Mucosa of descending colon (tissue), 3 donors: ENCODE measurements around the gene CMSS1. TPM values are rescaled to one million over a fixed set of nuclear protein-coding genes. Genes with fewer than 3 reads are reported as not detected.

Source experiments
- ATAC-seq: fragments of 200-7000 bp; cut with Tn5 transposase; one replicate; pipeline ENCODE4 v1.9.1; 2020; ENCODE audit warnings: mild to moderate bottlenecking, moderate library complexity
- DNase-seq, 3 donors: peaks; one replicate each; pipeline ENCODE4 v3.0.0-alpha.2; 2020
- H3K36me3 ChIP-seq: fragments of 200-600 bp; one replicate; pipeline ENCODE4 v1.8.0; 2021; ENCODE audit warnings: low read depth, mild to moderate bottlenecking
- H3K4me1 ChIP-seq: fragments of 200-600 bp; one replicate; pipeline ENCODE4 v1.8.0; 2021; ENCODE audit warnings: low read depth, mild to moderate bottlenecking
- H3K4me3 ChIP-seq: fragments of 200-600 bp; one replicate; pipeline ENCODE4 v1.8.0; 2021; ENCODE audit warnings: mild to moderate bottlenecking
- H3K9me3 ChIP-seq: fragments of 200-600 bp; one replicate; pipeline ENCODE4 v1.8.0; 2021; ENCODE audit warnings: mild to moderate bottlenecking
- intact Hi-C, 2 donors: fragments of 100-400 bp; cut with DNase I in 1 of 2; cut with micrococcal nuclease in 1 of 2; formaldehyde crosslinking; loops; one replicate each; pipeline versions ENCODE4 v1.11.0 to v1.11.1; 2022; cut with DNase I, micrococcal nuclease
- total RNA-seq, 3 donors: library from RNA; stranded (reverse); fragmentation: NEBNext Ultra II Directional in 2 of 3; extraction: Animal tissue kit (Norgen Biotek cat#: 25700) in 2 of 3; gene quantifications; one replicate each; pipeline versions ENCODE4 v1.2.1 to v1.2.4, GENCODE V29; 2021 to 2023
- TF ChIP-seq, protein P1 (sequence below): fragments of 200-600 bp; IDR thresholded peaks from one replicate; pipeline ENCODE4 v1.8.0; 2022; ENCODE audit warnings: antibody characterized with exemption, mild to moderate bottlenecking
- donor health status: DM: no; HTN: no; CAD: no; lungs with moderate emphysema.
- donor health status: DM: no; HTN: no; CAD: no.
- donor health status: DM: no; HTN: yes; CAD: no.

Gene CMSS1
- total RNA-seq, 3 donors from 2014 or later: 9.6 to 24.2 (median 13.8) TPM

GRCh38 chr3:100024520-100025303, 207.1 kb downstream of the CMSS1 start:
- no peaks in the 10 kb centered on the region for H3K9me3 ChIP-seq
- H3K36me3 ChIP-seq: no peaks in the 10 kb centered on the region
- H3K4me1 ChIP-seq: no peaks in the 10 kb centered on the region
- ATAC-seq (peak; percentile 51), DNase-seq (no peak)
- TF ChIP-seq, protein P1, sequence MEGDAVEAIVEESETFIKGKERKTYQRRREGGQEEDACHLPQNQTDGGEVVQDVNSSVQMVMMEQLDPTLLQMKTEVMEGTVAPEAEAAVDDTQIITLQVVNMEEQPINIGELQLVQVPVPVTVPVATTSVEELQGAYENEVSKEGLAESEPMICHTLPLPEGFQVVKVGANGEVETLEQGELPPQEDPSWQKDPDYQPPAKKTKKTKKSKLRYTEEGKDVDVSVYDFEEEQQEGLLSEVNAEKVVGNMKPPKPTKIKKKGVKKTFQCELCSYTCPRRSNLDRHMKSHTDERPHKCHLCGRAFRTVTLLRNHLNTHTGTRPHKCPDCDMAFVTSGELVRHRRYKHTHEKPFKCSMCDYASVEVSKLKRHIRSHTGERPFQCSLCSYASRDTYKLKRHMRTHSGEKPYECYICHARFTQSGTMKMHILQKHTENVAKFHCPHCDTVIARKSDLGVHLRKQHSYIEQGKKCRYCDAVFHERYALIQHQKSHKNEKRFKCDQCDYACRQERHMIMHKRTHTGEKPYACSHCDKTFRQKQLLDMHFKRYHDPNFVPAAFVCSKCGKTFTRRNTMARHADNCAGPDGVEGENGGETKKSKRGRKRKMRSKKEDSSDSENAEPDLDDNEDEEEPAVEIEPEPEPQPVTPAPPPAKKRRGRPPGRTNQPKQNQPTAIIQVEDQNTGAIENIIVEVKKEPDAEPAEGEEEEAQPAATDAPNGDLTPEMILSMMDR: no peak
- intact Hi-C loops: no loop called here
- H3K4me3 ChIP-seq: no peak overlapping the region

DNA sequence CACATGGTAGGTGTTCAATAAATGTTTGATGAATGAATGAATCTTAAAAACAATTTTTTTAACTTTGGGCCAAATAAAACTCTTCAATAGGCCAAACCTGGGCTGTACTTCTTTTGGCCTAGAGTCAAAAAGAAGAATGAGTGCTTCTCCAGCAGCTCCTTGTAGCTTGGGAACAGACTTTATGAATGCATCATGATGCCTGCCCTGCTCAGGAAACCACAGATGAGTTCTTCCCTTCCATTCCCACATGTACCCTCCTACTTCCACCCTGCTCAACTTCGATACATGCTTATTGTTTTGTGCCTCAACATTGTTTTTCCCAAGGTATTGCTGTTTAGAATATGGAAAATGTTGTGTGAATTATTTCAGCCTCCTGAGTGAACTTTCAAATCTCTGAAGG, 209.7 kb downstream of the CMSS1 start:
- ATAC-seq (no peak), DNase-seq (no peak)
- Histone ChIP-seq H3K4me3 (no peak overlapping the region), H3K4me1 (no peaks in the 10 kb centered on the region), H3K9me3 (no peaks in the 10 kb centered on the region), H3K36me3 (no peaks in the 10 kb centered on the region)
- TF ChIP-seq, protein P1: no peak
- intact Hi-C loops: no loop called here

GRCh38 chr3:100029052-100029451, 211.4 kb downstream of the CMSS1 start:
- H3K4me3 ChIP-seq: no peak overlapping the region
- intact Hi-C loops: no loop called here
- TF ChIP-seq, protein P1: no peak

GRCh38 chr3:100029689-100030088, 212.0 kb downstream of the CMSS1 start:
- intact Hi-C loops: no loop called here
- no peak for DNase-seq
- H3K4me3 ChIP-seq: no peak overlapping the region

More at GRCh38 chr3:100029052-100029451, 211.4 kb downstream of the CMSS1 start:
- DNase-seq (no peak), ATAC-seq (no peak)
- Histone ChIP-seq H3K9me3 (no peaks in the 10 kb centered on the region), H3K36me3 (no peaks in the 10 kb centered on the region), H3K4me1 (no peaks in the 10 kb centered on the region)

GRCh38 chr3:100030346-100030745, 212.7 kb downstream of the CMSS1 start:
- ATAC-seq: no peak
- no peak for DNase-seq
- no peaks in the 10 kb centered on the region for H3K36me3 ChIP-seq
- intact Hi-C loops: no loop called here
- H3K4me1 ChIP-seq: no peaks in the 10 kb centered on the region
- H3K4me3 ChIP-seq: no peak overlapping the region
- no peaks in the 10 kb centered on the region for H3K9me3 ChIP-seq
- TF ChIP-seq, protein P1: no peak

More at GRCh38 chr3:100029689-100030088, 212.0 kb downstream of the CMSS1 start:
- TF ChIP-seq, protein P1: no peak
- no peaks in the 10 kb centered on the region for H3K4me1 ChIP-seq
- H3K9me3 ChIP-seq: no peaks in the 10 kb centered on the region
- H3K36me3 ChIP-seq: no peaks in the 10 kb centered on the region
- ATAC-seq: no peak
